NT2/D1 (cell line): ENCODE results near the gene UBE2J1.

Experiments
- DNase-seq: peaks from one replicate; pipeline ENCODE4 v3.0.0-alpha.2; 2011; ENCODE audit warnings: low read depth, low spot score
- H3K27me3 ChIP-seq: 2 replicates; pipeline ENCODE4 v1.6.0; 2011; ENCODE audit warnings: mild to moderate bottlenecking; ENCODE audit not compliant: insufficient read length, insufficient read depth
- H3K36me3 ChIP-seq: 2 replicates; pipeline ENCODE4 v1.6.1; 2011; ENCODE audit warnings: mild to moderate bottlenecking, low read length, mixed read lengths; ENCODE audit not compliant: insufficient read depth, insufficient read length
- H3K4me1 ChIP-seq: 2 replicates; pipeline ENCODE4 v1.5.1; 2011; ENCODE audit not compliant: insufficient read depth, insufficient read length
- H3K4me3 ChIP-seq: 2 replicates; pipeline ENCODE4 v1.5.1; 2011; ENCODE audit warnings: low read depth; ENCODE audit not compliant: insufficient read length
- H3K9ac ChIP-seq: 2 replicates; pipeline ENCODE4 v1.6.0; 2011; ENCODE audit warnings: low read depth; ENCODE audit not compliant: insufficient read length
- H3K9me3 ChIP-seq: 2 replicates; pipeline ENCODE4 v1.5.1; 2011; ENCODE audit warnings: mild to moderate bottlenecking, low read length; ENCODE audit not compliant: insufficient read depth
- SUZ12 ChIP-seq: IDR thresholded peaks from 2 replicates; pipeline ENCODE4 v1.6.1; 2011; ENCODE audit not compliant: insufficient read length, insufficient read depth; ENCODE audit errors: extremely low read depth
- YY1 ChIP-seq: IDR thresholded peaks from 2 replicates; pipeline ENCODE4 v1.6.1; 2011; ENCODE audit not compliant: insufficient read length, insufficient read depth
- ZNF274 ChIP-seq: IDR thresholded peaks from 2 replicates; pipeline ENCODE4 v1.6.1; 2011; ENCODE audit warnings: mild to moderate bottlenecking, low read depth, low read length

The UBE2J1 gene

DNA sequence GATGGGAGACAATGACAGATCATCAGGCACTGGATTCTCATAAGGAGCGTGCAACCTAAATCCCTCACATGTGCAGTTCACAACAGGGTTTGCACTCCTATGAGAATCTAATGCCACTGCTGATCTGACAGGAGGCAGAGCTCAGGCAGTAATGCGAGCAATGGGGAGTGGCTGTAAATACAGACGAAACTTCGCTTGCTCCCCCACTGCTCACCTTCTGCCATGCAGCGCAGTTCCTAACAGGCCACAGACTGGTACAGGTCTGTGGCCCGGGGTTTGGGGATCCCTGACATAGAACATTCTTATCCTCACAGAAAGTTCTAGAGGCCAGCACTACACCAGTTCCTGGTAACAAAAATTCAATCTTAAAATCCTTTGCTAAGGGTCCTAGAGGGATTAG, 36.3 kb upstream of the UBE2J1 start:
- no peaks in the 10 kb centered on the region for H3K27me3 ChIP-seq
- no peaks in the 10 kb centered on the region for H3K9me3 ChIP-seq
- no peak for DNase-seq
- peaks cover 4% of the 10 kb centered on the region for H3K4me1 ChIP-seq
- no peak for TF ChIP-seq YY1
- no peak for TF ChIP-seq SUZ12
- no peak for TF ChIP-seq ZNF274
- H3K36me3 ChIP-seq, result no peaks in the 10 kb centered on the region
- no peak overlapping the region for H3K4me3 ChIP-seq
- no peak overlapping the region for H3K9ac ChIP-seq

DNA sequence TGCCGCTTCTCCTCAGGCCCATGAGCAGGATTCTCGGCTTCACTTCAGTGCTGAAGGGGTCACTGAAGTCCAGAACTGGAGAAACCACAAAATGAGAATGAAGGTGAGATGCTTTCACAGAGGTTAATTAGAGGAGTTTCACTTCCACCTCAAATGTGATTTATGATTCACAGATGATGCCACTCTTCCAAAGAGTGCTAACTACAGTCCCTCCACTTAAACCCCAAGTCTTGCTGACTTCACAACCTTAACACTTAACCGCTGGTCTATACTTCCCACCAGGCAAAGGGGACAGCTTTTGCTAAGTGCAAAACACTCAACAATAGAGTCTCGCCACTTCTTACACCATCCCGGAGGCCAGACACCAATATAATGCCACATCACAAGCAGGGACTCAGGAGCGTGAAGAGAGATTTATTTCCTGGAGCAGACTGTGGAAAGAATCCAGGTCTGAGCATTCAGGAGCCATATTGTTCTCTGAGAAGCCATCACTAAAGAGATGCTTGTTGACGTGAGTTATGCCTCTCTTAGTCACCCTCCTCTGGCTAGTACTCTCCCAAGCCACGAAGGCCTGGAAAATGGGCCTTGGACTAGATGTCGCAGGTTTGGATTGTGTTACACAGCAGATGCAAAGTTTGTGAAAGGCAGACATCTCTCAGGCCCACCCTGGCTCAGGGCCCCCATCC, 35.1 kb upstream of the UBE2J1 start:
- DNase-seq, result no peak
- Histone ChIP-seq H3K27me3 (no peaks in the 10 kb centered on the region), H3K9me3 (no peaks in the 10 kb centered on the region), H3K4me1 (peaks cover 4% of the 10 kb centered on the region), H3K9ac (no peak overlapping the region), H3K4me3 (no peak overlapping the region), H3K36me3 (no peaks in the 10 kb centered on the region)
- TF ChIP-seq SUZ12, result no peak
- TF ChIP-seq ZNF274, result no peak
- TF ChIP-seq YY1, result no peak

DNA sequence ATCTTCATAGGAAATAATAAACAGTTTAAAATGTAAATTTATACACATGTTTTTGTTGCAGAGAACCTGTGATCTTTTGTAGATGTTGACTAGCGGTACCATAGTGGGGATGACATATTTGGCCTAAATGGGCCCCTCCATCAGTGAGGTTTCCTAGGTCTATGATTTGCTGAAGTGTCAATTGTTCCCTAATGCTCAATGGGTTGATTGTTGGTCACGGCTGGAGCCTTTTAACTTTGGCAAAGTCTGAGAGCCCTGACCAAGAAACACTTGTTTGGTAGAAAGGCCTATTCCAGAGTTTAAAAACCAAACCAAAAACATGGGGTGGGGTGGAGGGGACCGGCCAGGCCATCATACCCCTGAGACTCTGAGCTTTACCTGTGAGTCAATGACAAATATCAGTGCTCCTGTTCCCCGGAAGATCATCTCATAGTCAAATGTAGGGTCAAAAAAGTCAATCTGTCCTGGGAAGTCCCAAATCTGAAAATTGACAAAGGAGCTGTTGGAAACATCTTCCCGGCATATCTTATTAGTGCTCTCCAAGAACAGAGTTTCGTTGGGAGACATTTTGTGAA, 34.5 kb upstream of the UBE2J1 start:
- Histone ChIP-seq H3K4me3 (no peak overlapping the region), H3K9ac (no peak overlapping the region), H3K4me1 (peaks cover 4% of the 10 kb centered on the region), H3K36me3 (no peaks in the 10 kb centered on the region), H3K27me3 (no peaks in the 10 kb centered on the region), H3K9me3 (no peaks in the 10 kb centered on the region)
- TF ChIP-seq SUZ12, result no peak
- no peak for TF ChIP-seq ZNF274
- no peak for TF ChIP-seq YY1
- DNase-seq, result no peak

DNA sequence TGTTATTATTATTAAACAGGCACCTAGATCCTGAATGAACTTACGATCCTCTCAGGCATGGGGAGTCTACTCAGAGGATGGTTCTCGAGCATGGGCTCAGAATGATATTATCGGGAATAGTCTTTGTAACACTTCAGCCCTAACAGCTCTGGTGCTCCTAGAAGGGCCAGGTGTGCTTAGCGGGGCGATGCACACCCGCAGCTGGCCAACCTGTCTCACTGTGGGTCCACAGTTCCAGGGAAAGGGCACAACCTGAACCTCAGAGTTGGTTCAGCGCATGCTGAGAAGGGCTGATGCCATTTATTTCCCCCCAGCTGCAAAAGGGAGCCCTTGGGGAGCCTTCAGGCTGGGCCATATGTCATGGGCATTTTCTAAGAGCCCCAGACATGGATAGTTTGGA, 33.3 kb upstream of the UBE2J1 start:
- Histone ChIP-seq H3K4me1 (peaks cover 4% of the 10 kb centered on the region), H3K9me3 (no peaks in the 10 kb centered on the region), H3K36me3 (no peaks in the 10 kb centered on the region), H3K9ac (no peak overlapping the region), H3K4me3 (no peak overlapping the region), H3K27me3 (no peaks in the 10 kb centered on the region)
- no peak for DNase-seq
- TF ChIP-seq YY1 (no peak), SUZ12 (no peak), ZNF274 (no peak)

DNA sequence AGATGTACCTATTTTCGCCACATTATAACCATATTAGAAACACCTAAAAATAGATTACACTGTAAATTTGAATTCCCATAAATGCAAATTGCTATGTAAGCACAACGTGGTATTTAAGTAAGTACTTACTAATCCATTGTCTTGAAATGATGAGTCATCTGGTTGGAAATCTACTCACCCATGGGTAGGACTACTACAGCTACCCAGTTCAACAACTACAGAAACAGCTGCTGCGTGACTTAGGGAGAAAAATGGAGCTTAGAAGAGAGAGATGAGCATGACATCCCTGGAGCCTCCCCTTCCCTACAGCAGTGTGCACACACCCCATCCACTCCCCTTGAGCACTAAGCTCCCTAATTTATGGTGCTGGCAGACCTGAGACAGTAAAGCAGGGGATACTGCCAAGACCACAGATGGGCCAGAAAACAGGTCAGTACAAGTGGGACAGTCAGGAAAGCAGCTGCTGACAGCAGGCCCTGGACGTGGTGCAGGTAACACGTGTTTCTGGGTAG, 32.7 kb upstream of the UBE2J1 start:
- no peaks in the 10 kb centered on the region for H3K36me3 ChIP-seq
- no peaks in the 10 kb centered on the region for H3K9me3 ChIP-seq
- no peak for DNase-seq
- no peak for TF ChIP-seq YY1
- no peak for TF ChIP-seq ZNF274
- no peak for TF ChIP-seq SUZ12
- H3K9ac ChIP-seq, result no peak overlapping the region
- no peak overlapping the region for H3K4me3 ChIP-seq
- no peaks in the 10 kb centered on the region for H3K27me3 ChIP-seq
- peaks cover 4% of the 10 kb centered on the region for H3K4me1 ChIP-seq

DNA sequence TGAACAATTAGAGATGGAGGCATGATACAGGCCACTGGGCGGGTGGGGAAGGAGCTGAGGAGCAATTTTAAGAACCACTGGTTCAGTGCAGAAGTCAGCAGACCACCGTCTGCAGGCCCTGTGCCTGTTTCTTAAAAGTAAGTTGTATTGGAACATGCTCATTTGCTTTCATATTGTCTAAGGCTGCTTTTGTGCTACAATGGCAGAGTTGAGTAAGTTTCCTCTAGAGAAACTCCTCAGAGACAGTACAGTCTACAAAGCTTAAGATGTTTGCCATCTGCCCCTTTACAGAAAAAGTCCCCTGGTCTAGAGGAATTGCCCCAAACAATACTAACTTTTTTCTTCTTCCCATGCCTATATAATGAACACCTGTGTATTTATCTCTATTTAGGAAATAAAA, 28.5 kb upstream of the UBE2J1 start:
- Histone ChIP-seq H3K27me3 (no peaks in the 10 kb centered on the region), H3K9ac (no peak overlapping the region), H3K9me3 (no peaks in the 10 kb centered on the region), H3K4me1 (peaks cover 4% of the 10 kb centered on the region), H3K4me3 (no peak overlapping the region), H3K36me3 (no peaks in the 10 kb centered on the region)
- DNase-seq, result no peak
- no peak for TF ChIP-seq SUZ12
- TF ChIP-seq YY1, result no peak
- TF ChIP-seq ZNF274, result no peak

DNA sequence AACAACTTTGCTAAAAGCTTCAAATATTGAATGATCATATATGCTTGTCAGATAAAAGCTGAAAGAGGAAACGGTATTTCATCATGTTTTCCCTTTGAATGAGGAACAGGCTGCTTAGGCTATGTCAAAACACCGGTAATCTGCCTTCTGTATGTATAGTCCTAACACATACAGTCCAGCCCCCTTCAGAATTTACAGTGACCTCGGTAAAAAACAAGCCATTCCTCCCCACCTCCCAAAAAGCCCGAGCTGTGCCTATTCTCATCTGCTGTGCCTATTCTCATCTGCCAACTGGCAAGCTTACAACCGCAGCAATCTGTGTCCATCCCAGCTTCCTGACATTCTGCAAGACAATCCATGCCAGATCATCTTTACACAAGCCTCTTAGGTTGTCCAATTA, 26.8 kb upstream of the UBE2J1 start:
- H3K36me3 ChIP-seq, result no peaks in the 10 kb centered on the region
- DNase-seq, result no peak
- no peaks in the 10 kb centered on the region for H3K9me3 ChIP-seq
- H3K4me1 ChIP-seq, result no peaks in the 10 kb centered on the region
- no peak overlapping the region for H3K4me3 ChIP-seq
- H3K27me3 ChIP-seq, result no peaks in the 10 kb centered on the region
- TF ChIP-seq YY1 (no peak), SUZ12 (no peak), ZNF274 (no peak)
- no peak overlapping the region for H3K9ac ChIP-seq
